ENCODE data around the gene CHD1. TPM values are rescaled to one million over a fixed set of nuclear protein-coding genes. Genes with fewer than 3 reads are reported as not detected.

CHD1 gene
- total RNA-seq, 2 experiments from 2014 or later, result 58.0 to 58.5 TPM

DNA sequence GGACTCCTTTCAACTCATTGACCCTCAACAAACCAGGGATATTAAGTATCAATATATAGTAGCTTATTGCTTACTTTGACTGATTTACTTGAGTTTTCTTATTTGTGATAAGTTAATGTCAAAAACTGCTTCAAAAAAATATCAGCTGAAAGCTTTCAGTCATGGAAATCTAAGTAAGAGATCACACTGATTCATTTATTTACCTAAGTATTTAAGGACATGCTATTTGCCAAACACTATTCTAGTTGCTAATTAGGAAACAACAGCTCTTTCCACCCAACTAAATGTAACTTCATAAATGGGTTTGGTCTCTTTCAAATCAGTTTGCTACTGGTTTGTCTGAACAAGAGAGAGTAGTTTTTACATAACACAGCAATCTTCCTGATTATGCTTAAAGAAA, 48.2 kb downstream of the CHD1 start:
- DNase-seq, result no peak
- Mint-ChIP-seq H3K27me3 (no peaks in the 10 kb centered on the region), H3K4me1 (peaks cover 18% of the 10 kb centered on the region), H3K4me3 (no peak overlapping the region), H3K36me3 (peaks cover 31% of the 10 kb centered on the region), H3K9me3 (no peaks in the 10 kb centered on the region), H3K27ac (peak overlapping the region; percentile 26)

DNA sequence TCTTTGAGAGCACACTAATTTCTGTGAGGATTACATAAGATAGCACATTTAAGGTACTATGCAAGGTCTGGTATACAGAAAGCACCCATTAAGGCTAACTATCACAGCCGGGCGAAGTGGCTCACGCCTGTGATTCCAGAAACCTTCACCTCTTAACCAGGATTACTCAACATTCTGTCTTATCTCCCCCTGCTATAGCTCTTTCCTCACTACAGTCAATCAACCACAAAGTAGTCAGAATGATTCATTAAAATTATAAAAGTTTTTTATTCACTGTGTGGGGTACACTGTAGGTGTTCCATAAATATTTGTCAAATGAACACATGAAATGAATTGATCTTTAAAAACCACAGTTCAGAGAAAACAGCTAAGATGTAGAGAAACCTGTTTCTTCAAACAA, 48.7 kb downstream of the CHD1 start:
- H3K4me1 Mint-ChIP-seq, result peaks cover 18% of the 10 kb centered on the region
- DNase-seq, result no peak
- peak overlapping the region; percentile 26 for H3K27ac Mint-ChIP-seq
- H3K4me3 Mint-ChIP-seq, result no peak overlapping the region
- H3K9me3 Mint-ChIP-seq, result no peaks in the 10 kb centered on the region
- H3K27me3 Mint-ChIP-seq, result no peaks in the 10 kb centered on the region
- peaks cover 31% of the 10 kb centered on the region for H3K36me3 Mint-ChIP-seq

DNA sequence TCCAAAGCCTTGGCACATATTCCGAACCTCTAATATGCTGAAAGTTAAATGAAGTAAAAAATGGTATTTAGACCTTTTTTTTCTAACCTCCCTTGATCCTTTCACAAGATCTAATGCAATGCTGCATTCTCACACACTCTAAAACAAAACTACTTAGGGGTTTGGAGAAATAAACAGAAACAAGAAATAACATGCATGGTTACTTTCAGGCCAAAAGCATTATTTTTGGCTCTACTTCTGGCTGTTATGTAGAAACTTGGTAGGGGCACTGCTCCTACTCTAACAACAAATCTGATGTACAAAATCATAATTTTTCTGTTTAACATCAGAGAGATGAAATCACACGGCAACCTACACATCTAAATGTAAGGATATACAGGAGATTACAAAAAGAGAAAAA, 51.2 kb downstream of the CHD1 start:
- Mint-ChIP-seq H3K27ac (no peak overlapping the region), H3K36me3 (peaks cover 26% of the 10 kb centered on the region), H3K4me1 (peaks cover 18% of the 10 kb centered on the region), H3K9me3 (no peaks in the 10 kb centered on the region), H3K27me3 (no peaks in the 10 kb centered on the region), H3K4me3 (no peak overlapping the region)
- DNase-seq, result no peak

DNA sequence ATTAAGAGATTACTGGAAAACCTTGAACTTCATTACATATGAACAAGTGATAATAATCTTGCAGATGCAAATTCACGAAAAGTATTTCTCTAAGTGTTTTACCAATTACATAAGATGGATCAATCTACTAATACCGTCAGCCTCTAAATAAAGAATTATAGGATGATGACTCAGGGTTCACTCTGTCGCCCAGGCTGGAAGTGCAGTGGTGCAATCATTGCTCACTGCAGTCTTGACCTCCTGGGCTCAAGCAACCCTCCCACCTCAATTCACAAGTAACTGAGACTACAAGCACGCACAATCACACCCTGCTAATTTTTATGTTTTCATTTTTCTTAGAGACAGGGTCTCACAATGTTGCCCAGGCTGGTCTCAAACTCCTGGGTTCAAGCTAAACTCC, 56.1 kb downstream of the CHD1 start:
- H3K9me3 Mint-ChIP-seq, result no peaks in the 10 kb centered on the region
- no peak for DNase-seq
- peaks cover 27% of the 10 kb centered on the region for H3K36me3 Mint-ChIP-seq
- peaks cover 8% of the 10 kb centered on the region for H3K4me1 Mint-ChIP-seq
- H3K27ac Mint-ChIP-seq, result no peak overlapping the region
- H3K27me3 Mint-ChIP-seq, result no peaks in the 10 kb centered on the region
- no peak overlapping the region for H3K4me3 Mint-ChIP-seq

DNA sequence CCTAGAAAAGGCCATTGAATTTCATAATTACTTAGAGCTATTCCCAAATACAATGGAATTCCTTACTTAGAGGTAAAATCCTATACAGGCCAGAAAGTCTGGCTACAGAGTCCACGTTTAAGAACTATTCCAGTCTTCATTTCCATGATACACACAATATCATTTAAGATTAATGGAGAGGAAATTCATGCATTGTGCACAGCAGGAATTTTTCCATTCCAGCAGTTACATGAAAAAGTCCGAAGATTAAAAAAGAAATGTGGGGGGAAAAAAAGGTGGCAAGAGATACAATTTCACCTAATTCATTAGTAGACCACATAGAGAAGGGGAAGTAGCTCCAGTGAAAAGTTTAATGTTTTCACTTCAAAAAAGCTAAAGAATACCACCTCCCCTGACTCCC, 63.1 kb downstream of the CHD1 start:
- Mint-ChIP-seq H3K9me3 (no peaks in the 10 kb centered on the region), H3K36me3 (peaks cover 33% of the 10 kb centered on the region), H3K27ac (no peak overlapping the region), H3K4me3 (no peak overlapping the region), H3K27me3 (no peaks in the 10 kb centered on the region), H3K4me1 (no peaks in the 10 kb centered on the region)
- no peak for DNase-seq

DNA sequence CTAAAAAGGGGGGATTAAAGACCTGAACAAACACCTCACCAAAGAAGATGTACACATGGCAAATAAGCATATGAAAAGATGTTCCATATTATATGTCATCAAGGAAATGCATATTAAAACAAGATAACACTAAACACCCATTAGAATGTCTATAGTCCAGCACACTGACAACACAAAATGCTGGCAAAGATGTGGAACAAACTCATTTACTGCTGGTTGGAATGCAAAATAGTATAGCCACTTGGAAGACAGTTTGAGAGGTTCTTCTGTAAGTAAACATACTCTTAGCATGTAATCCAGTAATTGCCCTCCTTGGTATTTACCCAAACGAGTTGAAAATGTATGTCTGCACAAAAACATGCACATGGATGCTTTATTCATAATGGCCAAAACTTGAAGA, 81.8 kb downstream of the CHD1 start:
- no peak overlapping the region for H3K4me3 Mint-ChIP-seq
- H3K9me3 Mint-ChIP-seq, result peaks cover 2% of the 10 kb centered on the region
- H3K36me3 Mint-ChIP-seq, result no peaks in the 10 kb centered on the region
- no peak for DNase-seq
- H3K27me3 Mint-ChIP-seq, result no peaks in the 10 kb centered on the region
- no peaks in the 10 kb centered on the region for H3K4me1 Mint-ChIP-seq
- H3K27ac Mint-ChIP-seq, result no peak overlapping the region

GRCh38 chr5:98846520-98846919, 82.3 kb downstream of the CHD1 start:
- H3K36me3 Mint-ChIP-seq, result no peaks in the 10 kb centered on the region
- no peak overlapping the region for H3K27ac Mint-ChIP-seq
- H3K4me1 Mint-ChIP-seq, result no peaks in the 10 kb centered on the region
- no peaks in the 10 kb centered on the region for H3K27me3 Mint-ChIP-seq
- no peak overlapping the region for H3K4me3 Mint-ChIP-seq
- DNase-seq, result no peak
- H3K9me3 Mint-ChIP-seq, result peaks cover 2% of the 10 kb centered on the region

DNA sequence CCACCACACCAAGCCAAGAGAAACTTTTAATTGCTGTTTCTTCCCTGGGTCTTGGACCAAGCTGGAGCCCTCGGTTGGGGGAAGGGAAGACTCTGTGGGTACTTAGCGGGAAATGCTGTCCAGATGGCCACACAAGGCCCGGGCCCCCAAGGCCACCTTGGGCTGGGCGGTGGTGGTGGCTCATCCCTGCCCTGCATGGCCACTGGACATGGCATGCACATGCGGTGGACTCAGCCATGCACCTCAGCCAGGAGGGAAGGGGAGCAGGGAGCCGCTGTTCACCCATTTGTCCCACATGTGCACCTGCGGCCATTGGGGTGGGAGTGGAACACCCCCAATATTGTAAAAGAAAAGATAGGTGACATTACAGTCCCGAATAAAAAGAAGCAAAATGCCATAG, 82.9 kb downstream of the CHD1 start:
- Mint-ChIP-seq H3K27ac (no peak overlapping the region), H3K27me3 (no peaks in the 10 kb centered on the region), H3K9me3 (peaks cover 2% of the 10 kb centered on the region), H3K4me1 (no peaks in the 10 kb centered on the region), H3K4me3 (no peak overlapping the region), H3K36me3 (no peaks in the 10 kb centered on the region)
- DNase-seq, result no peak

GRCh38 chr5:98844865-98845264, 83.9 kb downstream of the CHD1 start:
- peaks cover 2% of the 10 kb centered on the region for H3K9me3 Mint-ChIP-seq
- no peaks in the 10 kb centered on the region for H3K27me3 Mint-ChIP-seq
- H3K4me3 Mint-ChIP-seq, result no peak overlapping the region
- peaks cover 1% of the 10 kb centered on the region for H3K36me3 Mint-ChIP-seq
- no peak for DNase-seq
- H3K4me1 Mint-ChIP-seq, result peaks cover under 1% of the 10 kb centered on the region
- no peak overlapping the region for H3K27ac Mint-ChIP-seq

DNA sequence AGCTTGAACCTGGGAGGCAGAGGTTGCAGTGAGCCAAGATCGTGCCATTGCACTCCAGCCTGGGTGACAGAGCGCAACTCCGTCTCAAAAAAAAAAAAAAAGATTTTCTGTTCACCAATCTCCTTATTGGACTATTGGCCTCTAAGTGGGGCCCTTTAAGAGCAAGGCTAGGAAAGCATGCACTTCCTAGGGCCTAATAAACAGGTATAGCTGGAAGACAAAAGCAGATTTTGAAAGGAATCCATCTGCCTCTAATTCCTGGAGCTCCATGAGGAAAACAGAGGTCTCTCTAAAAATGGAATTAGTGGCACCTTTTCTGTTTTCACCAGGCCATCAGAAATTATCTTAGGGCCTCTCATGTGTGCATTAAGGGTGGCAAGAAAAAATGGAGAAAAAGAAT, 85.3 kb downstream of the CHD1 start:
- peaks cover 3% of the 10 kb centered on the region for H3K4me1 Mint-ChIP-seq
- peaks cover 2% of the 10 kb centered on the region for H3K27me3 Mint-ChIP-seq
- H3K27ac Mint-ChIP-seq, result no peak overlapping the region
- peaks cover 2% of the 10 kb centered on the region for H3K9me3 Mint-ChIP-seq
- DNase-seq, result no peak
- no peak overlapping the region for H3K4me3 Mint-ChIP-seq
- peaks cover 2% of the 10 kb centered on the region for H3K36me3 Mint-ChIP-seq

DNA sequence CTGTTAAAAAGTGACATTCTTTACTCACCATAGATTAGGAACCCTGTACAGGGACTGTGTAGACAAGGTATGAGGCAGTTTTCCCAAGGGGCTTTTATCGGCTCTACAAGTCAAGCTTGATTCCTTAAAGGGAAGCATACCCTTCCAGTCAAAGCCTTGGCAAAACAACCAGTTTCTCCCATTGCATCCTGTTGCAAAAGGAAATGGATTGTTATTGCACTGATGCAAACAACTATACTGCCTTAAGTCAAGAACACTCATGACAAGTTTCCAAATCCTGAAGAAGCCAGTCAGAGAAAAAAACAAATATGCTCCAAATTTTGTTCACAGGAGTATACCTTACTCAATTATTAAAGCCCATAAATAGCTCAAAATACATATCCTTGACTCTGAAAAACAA, 87.9 kb downstream of the CHD1 start:
- no peak for DNase-seq
- Mint-ChIP-seq H3K27me3 (peaks cover 5% of the 10 kb centered on the region), H3K36me3 (peaks cover 2% of the 10 kb centered on the region), H3K9me3 (peaks cover 2% of the 10 kb centered on the region), H3K4me3 (no peak overlapping the region), H3K4me1 (peaks cover 3% of the 10 kb centered on the region), H3K27ac (no peak overlapping the region)

DNA sequence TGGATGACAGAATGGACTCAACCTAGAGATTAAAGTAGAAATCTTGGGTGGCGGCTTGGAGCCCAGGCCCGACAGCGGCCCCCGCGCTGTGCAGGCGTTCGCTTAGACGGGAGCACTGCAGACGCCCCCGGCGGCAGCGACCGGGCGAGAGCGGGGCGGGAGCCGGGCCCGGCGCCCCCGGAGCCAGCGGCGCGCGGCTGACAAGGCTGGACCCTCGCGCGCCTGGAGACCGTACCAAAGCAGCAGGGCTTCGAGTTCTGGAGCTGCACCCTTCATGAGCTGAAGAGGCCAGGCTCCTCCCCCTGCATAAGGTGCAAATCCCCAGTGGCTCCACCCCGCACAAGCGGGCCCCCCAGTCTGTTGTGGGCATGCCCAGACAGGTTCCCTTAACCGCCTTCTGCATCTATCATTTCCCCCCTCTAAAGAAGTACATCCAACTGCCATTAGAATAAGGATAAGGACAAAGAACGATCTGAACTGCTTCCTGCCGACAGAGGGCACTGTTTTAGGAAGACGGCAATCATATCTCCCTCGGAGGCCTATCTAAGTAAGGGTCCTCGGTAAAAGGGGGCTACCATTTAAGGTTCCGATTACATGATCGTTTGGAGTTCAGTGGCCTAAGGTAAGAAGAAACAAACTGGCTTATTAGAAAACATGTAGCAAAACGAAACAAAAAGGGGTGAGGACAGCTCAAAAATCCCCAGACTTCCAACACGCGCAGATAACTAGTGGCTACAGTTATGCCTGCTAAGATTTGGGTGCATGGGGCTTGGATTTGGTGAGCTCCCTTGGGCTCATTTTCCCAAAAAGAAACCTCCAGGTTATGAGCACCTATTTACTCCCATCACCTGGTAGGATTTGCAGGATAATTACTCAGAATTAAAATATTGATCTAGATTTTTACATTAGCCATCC, 89.1 kb downstream of the CHD1 start:
- Mint-ChIP-seq H3K36me3 (peaks cover 2% of the 10 kb centered on the region), H3K4me3 (peak overlapping the region; percentile 51), H3K27me3 (peaks cover 5% of the 10 kb centered on the region), H3K9me3 (peaks cover 2% of the 10 kb centered on the region), H3K27ac (no peak overlapping the region), H3K4me1 (peaks cover 3% of the 10 kb centered on the region)
- DNase-seq, result peak; percentile 15

DNA sequence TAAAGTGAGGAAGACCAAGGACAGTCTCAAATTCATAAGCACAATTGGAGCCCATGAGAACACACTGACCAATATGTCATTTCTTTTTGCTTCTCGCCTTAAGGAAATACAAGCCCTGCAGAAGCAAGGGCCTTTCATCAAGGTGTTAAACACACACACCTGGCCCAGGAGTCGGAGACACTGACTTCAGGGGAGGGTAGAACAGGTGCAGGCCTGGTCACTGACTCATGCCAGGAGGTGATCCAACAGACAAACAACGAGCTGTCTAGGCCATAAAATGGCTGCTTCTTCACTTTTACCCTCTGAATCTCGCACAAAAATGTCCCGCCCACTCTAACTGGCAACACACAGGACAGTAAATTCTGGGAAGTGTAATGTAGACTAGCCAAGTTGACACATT, 92.6 kb downstream of the CHD1 start:
- no peak for DNase-seq
- no peak overlapping the region for H3K27ac Mint-ChIP-seq
- H3K36me3 Mint-ChIP-seq, result peaks cover 4% of the 10 kb centered on the region
- no peak overlapping the region for H3K4me3 Mint-ChIP-seq
- H3K9me3 Mint-ChIP-seq, result no peaks in the 10 kb centered on the region
- H3K27me3 Mint-ChIP-seq, result peaks cover 5% of the 10 kb centered on the region
- H3K4me1 Mint-ChIP-seq, result peaks cover 3% of the 10 kb centered on the region

DNA sequence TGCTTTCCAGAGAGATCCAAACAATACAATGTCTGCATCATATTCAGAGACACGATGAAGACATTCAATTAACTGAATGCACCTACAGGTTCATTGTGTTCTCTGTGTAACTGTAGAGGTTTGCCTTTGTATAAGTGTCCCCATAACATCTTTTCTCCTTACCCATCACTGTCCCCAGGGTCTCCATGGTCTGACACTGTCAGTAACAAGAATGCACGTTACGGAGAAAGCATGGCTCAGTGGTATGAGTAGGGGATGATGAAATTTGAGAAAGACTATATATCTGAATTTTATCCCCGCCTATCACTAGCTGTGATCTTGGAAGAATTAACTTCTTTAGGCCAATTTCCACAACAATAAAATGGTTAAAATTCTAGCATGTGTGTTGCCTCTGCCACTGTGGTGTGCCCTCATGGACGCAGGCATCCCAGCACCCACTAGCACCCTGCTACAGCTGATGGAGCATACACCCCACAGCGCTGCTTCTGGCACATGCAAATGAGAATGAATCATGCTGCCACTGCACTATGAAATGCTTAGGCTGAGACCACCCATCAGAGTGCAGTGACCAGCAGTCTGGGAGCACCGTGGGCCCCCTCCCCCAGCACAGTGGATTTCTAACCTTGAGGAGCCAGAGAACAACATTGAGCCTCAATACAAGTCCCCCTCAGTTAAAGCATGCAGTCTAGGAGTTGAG, 101.1 kb downstream of the CHD1 start:
- no peaks in the 10 kb centered on the region for H3K4me1 Mint-ChIP-seq
- H3K36me3 Mint-ChIP-seq, result no peaks in the 10 kb centered on the region
- no peak overlapping the region for H3K4me3 Mint-ChIP-seq
- DNase-seq, result no peak
- H3K27me3 Mint-ChIP-seq, result no peaks in the 10 kb centered on the region
- H3K27ac Mint-ChIP-seq, result no peak overlapping the region
- H3K9me3 Mint-ChIP-seq, result no peaks in the 10 kb centered on the region

- Mint-ChIP-seq H3K9me3 (peaks cover under 1% of the 10 kb centered on the region), H3K27me3 (no peaks in the 10 kb centered on the region), H3K36me3 (no peaks in the 10 kb centered on the region), H3K4me3 (no peak overlapping the region), H3K4me1 (no peaks in the 10 kb centered on the region), H3K27ac (no peak overlapping the region)
- DNase-seq, result no peak
Measured at GRCh38 chr5:98827161-98827560, 101.6 kb downstream of the CHD1 start.
